T-cell (primary cell): ENCODE data around the gene TUBGCP5. TPM values are rescaled to one million over a fixed set of nuclear protein-coding genes. Genes with fewer than 3 reads are reported as not detected.
"Not testable (repeated sequence)": the region's sequence is repeated elsewhere in the genome, so short reads cannot be mapped to it uniquely, and the experiment has no call there.

ENCODE experiments used
- ATAC-seq, 4 experiments: fragments of 200-7000 bp in 3 of 4; fragments of 150-1000 bp in 1 of 4; cut with Tn5 transposase; replicated peaks in 1 of 4; 1 replicate in 3 of 4; 2 replicates in 1 of 4; pipeline ENCODE4 v1.10.0; 2021; ENCODE audit warnings: moderate library complexity in 3 of 4, mild to moderate bottlenecking in 2 of 4, moderate number of reproducible peaks in 1 of 4
- CTCF ChIA-PET, 2 donors: fragments of 300-600 bp; sonication (Branson Sonifier 250); formaldehyde crosslinking; loops; one replicate each; lab custom pipeline; 2022; ENCODE audit warnings: antibody characterized with exemption in 2 of 2; lab: Charles Lee
- POLR2A ChIA-PET, 2 donors: fragments of 300-600 bp; sonication (Branson Sonifier 250); formaldehyde crosslinking; loops; one replicate each; lab custom pipeline; 2022; ENCODE audit warnings: antibody characterized with exemption in 2 of 2; lab: Charles Lee
- DNase-seq, 35 experiments: peaks; one replicate each; pipeline versions ENCODE4 v3.0.0 to v3.0.0-alpha.2; 2013 to 2023
- H3K27ac ChIP-seq: one replicate; pipeline ENCODE4 v1.5.1; 2013; ENCODE audit warnings: low read length
- H3K27me3 ChIP-seq, 2 experiments: replicated peaks in 1 of 2; 1 replicate in 1 of 2; 2 replicates in 1 of 2; pipeline versions ENCODE4 v1.6.1 to v1.7.0; 2013; ENCODE audit warnings: low read length in 1 of 2, mixed read lengths in 1 of 2; ENCODE audit not compliant: control insufficient read depth in 2 of 2, insufficient read depth in 2 of 2; ENCODE audit errors: extremely low read depth in 1 of 2
- H3K36me3 ChIP-seq, 2 donors: 1 replicate in 1 of 2; 2 replicates in 1 of 2; pipeline versions ENCODE4 v1.6.1 to v1.7.0; 2013; ENCODE audit warnings: low read length in 1 of 2; ENCODE audit not compliant: control insufficient read depth in 2 of 2, insufficient read depth in 1 of 2; ENCODE audit errors: extremely low read depth in 1 of 2
- H3K4me1 ChIP-seq, 2 experiments: 1 replicate in 1 of 2; 2 replicates in 1 of 2; pipeline versions ENCODE4 v1.6.1 to v1.7.0; 2013; ENCODE audit warnings: low read length in 2 of 2, mixed read lengths in 1 of 2; ENCODE audit not compliant: insufficient read depth in 2 of 2, control insufficient read depth in 1 of 2; ENCODE audit errors: extremely low read depth in 1 of 2
- H3K4me3 ChIP-seq, 2 donors: 1 replicate in 1 of 2; 2 replicates in 1 of 2; pipeline versions ENCODE4 v1.5.1 to v1.7.0; 2013; ENCODE audit warnings: mild to moderate bottlenecking in 2 of 2, low read length in 1 of 2, moderate library complexity in 1 of 2; ENCODE audit not compliant: control insufficient read depth in 1 of 2; ENCODE audit errors: extremely low read depth in 1 of 2
- H3K9me3 ChIP-seq: 2 replicates; pipeline ENCODE4 v1.7.0; 2013
- H3K27ac Mint-ChIP-seq, 2 donors: one replicate each; pipeline ENCODE4 v1.8.0; 2020 to 2021; ENCODE audit warnings: mild to moderate bottlenecking in 2 of 2, mixed read lengths in 2 of 2
- H3K27me3 Mint-ChIP-seq, 2 donors: one replicate each; pipeline ENCODE4 v1.8.0; 2021 to 2022; ENCODE audit warnings: mixed read lengths in 2 of 2
- H3K36me3 Mint-ChIP-seq: one replicate; pipeline ENCODE4 v1.8.0; 2021; ENCODE audit warnings: mixed read lengths
- H3K4me1 Mint-ChIP-seq, 3 donors: one replicate each; pipeline ENCODE4 v1.8.0; 2020 to 2022; ENCODE audit warnings: mixed read lengths in 3 of 3, mild to moderate bottlenecking in 1 of 3
- H3K4me3 Mint-ChIP-seq, 3 donors: one replicate each; pipeline ENCODE4 v1.8.0; 2020 to 2022; ENCODE audit warnings: mild to moderate bottlenecking in 3 of 3, mixed read lengths in 3 of 3, moderate library complexity in 3 of 3
- H3K9me3 Mint-ChIP-seq, 3 donors: one replicate each; pipeline ENCODE4 v1.8.0; 2020 to 2022; ENCODE audit warnings: mixed read lengths in 3 of 3
- WGBS: methylation state at CpG from one replicate; pipeline ENCODE4 v1.1.5; 2013; ENCODE audit warnings: missing lambda C conversion rate; ENCODE audit not compliant: insufficient coverage; 5-methylcytosine and 5-hydroxymethylcytosine counted together
- total RNA-seq, 35 experiments: library from RNA in 6 of 35; stranded (reverse) in 6 of 35; fragments of 120-200 nt in 1 of 35; gene quantifications; one replicate each; pipeline versions ENCODE4 v1.2.1 to v1.2.4 and lab custom pipeline; 2013 to 2026

Gene TUBGCP5
- total RNA-seq, 5 donors from 2014 or later (not counting 1 experiment from before 2014, with no cell fraction given) = 17.1 to 23.4 (median 20.4) TPM

DNA sequence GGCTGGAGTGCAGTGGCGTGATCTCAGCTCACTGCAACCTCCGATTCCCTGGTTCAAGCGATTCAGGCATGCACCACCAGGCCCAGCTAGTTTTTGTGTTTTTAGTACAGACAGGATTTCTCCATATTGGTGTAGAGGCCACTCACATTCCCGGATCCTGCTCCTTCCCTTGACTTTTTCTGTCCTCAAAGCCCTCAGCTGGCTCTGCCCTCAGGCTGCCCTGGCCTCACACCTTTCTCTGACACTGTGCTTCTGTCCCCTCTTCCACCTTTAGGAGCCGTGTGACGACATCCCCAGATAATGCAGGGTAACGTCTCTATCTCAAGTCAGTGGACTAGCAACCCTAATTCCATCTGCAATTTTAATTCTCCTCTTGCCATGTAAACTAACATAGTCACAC is 50.6 kb downstream of the TUBGCP5 start:
- CTCF ChIA-PET = no interaction called here
- Mint-ChIP-seq H3K4me1 (no peaks in the 10 kb centered on the region), H3K27me3 (no peaks in the 10 kb centered on the region), H3K27ac (no peak overlapping the region), H3K9me3 (no peaks in the 10 kb centered on the region), H3K4me3 (no peak overlapping the region), H3K36me3 (peaks cover 7% of the 10 kb centered on the region)
- no peaks in the 10 kb centered on the region for H3K27me3 ChIP-seq
- POLR2A ChIA-PET = no interaction called here
- 98% methylated on average over 5 of the region's 7 CpGs for WGBS
- no peaks in the 10 kb centered on the region for H3K9me3 ChIP-seq
- peaks cover under 1 to 5% of the 10 kb centered on the region in 2 donors for H3K36me3 ChIP-seq
- no peak overlapping the region for H3K27ac ChIP-seq
- no peak for ATAC-seq
- H3K4me3 ChIP-seq = no peak overlapping the region
- H3K4me1 ChIP-seq = no peaks in the 10 kb centered on the region
- no peak for DNase-seq

DNA sequence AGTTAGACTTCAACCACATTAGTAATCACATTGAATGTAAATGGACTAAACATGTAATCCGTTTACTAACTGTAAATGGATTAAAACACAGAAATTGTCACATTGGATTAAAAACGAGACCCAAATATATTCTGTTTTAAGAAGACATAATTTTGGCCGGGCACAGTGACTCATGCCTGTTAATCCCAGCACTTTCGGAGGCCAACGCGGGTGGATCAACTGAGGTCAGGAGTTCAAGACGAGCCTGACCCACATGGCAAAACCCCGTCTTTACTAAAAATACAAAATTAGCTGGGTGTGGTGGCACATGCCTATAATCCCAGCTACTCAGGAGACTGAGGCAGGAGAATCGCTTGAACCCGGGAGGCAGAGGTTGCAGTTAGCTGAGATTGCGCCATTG is 57.4 kb downstream of the TUBGCP5 start:
- H3K4me3 ChIP-seq, CTCF ChIA-PET, H3K9me3 ChIP-seq, H3K4me3 Mint-ChIP-seq, H3K27ac Mint-ChIP-seq, H3K9me3 Mint-ChIP-seq, ATAC-seq, H3K27ac ChIP-seq, DNase-seq, H3K36me3 Mint-ChIP-seq, POLR2A ChIA-PET, H3K36me3 ChIP-seq: not testable (repeated sequence)
- 93% methylated on average over 6 of the region's 11 CpGs for WGBS
- Histone ChIP-seq H3K27me3 (peaks cover 0 to 26% of the 10 kb centered on the region in 2 experiments), H3K4me1 (peaks cover 3 to 16% of the 10 kb centered on the region in 2 experiments)
- Mint-ChIP-seq H3K4me1 (peaks cover 13 to 16% (median 15%) of the 10 kb centered on the region in 3 donors), H3K27me3 (peaks cover 10 to 18% of the 10 kb centered on the region in 2 donors)

DNA sequence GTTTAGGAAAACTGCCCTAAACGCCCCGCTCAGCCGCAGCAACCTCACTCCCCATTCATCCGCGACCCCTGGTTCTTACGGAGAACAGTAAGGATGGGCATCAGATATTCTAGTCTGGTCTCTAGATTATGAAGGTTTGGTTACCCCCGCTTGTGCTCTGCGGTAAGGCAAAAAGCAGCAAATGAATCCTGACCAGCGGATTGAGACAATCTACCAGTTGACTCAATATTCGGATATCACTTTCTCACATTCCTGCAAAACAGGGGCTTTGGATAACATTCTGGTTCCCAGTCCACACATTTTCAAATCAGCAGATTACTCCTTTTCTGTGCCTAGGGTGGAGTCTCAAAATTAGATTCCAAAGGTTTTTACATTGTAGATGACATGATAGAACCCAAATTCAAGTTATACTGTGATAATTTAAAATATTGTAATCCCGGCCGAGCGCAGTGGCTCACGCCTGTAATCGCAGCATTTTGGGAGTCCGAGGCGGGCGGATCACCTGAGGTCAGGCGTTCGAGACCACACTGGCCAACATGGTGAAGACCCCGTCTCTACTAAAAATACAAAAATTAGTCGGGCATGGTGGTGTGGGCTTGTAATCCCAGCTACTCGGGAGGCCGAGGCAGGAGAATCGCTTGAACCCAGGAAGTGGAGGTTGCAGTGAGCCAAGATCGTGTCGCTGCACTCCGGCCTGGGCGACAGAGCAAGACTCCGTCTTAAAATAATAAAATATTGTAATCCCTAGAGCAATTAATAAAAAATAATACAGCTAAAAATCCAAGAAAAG is 58.1 kb downstream of the TUBGCP5 start:
- POLR2A ChIA-PET = no interaction called here
- H3K9me3 Mint-ChIP-seq = no peaks in the 10 kb centered on the region
- no peak for ATAC-seq
- CTCF ChIA-PET = no interaction called here
- H3K9me3 ChIP-seq = no peaks in the 10 kb centered on the region
- peaks cover 0 to 26% of the 10 kb centered on the region in 2 experiments for H3K27me3 ChIP-seq
- 92% methylated on average over 12 of the region's 30 CpGs for WGBS
- no peaks in the 10 kb centered on the region for H3K36me3 ChIP-seq
- peaks cover 13 to 16% (median 15%) of the 10 kb centered on the region in 3 donors for H3K4me1 Mint-ChIP-seq
- H3K4me1 ChIP-seq = peaks cover 3 to 16% of the 10 kb centered on the region in 2 experiments
- H3K4me3 Mint-ChIP-seq = peak overlapping the region; percentile 67 to 73 (median 72)
- no peak overlapping the region for H3K27ac ChIP-seq
- H3K36me3 Mint-ChIP-seq = no peaks in the 10 kb centered on the region
- no peak for DNase-seq
- H3K27me3 Mint-ChIP-seq = peaks cover 10 to 18% of the 10 kb centered on the region in 2 donors
- H3K4me3 ChIP-seq = peak overlapping the region; percentile 47 to 72
- no peak overlapping the region for H3K27ac Mint-ChIP-seq

DNA sequence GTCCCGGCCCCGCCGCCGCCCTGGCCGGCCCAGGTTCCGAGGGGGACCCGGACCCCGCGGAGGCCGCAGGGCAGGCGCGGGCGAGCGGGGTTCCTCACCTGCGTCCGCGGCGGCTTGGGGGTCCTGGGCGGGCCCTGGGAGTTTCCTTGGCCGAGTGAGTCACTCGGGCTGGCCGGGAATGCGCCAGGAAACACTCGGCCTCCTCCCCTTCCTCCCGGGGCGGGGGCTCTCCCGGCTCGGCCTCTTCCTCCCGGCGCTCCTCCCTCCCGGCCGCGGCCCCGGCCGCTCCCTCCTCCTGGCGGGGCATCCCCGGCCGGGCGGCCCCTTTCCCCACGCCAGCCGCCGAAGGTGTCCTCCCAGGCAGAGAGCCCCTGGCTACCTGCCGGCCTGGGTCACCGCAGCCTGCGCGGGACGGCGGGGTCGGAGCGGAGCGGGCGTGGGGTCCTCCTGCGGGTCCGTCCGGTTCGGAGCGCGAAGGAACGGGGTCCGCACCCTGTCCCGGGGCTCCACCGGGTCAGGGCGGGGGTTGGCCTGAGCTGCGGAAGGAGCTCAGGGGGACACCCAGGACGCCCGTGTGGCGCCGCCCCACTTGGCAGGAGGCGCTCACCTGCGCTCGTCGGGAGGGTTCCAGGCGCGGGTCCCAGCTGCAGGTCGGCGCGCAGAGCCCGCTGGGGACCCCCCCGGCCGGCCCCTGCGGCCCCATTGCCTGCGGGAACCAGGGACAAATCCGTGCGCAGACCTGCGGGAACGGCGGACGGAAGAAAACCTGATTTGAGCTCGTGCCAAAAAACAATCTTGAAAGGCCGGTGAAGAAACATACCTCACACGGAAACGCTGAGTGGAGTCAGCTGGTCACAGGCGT is 58.9 kb downstream of the TUBGCP5 start, which contains the start of gene CYFIP1:
Gene CYFIP1 (minus strand): TSS at position 180 of the 862 bp plus-strand sequence. CDS start 33,083 bp downstream, outside the sequence.
- ChIA-PET CTCF (no interaction called here), POLR2A (no interaction called here)
- H3K27ac ChIP-seq = no peak within 1 kb of the TSS
- 1% methylated on average over 84 of the region's 93 CpGs for WGBS
- no peaks in the 10 kb centered on the region for H3K9me3 ChIP-seq
- Mint-ChIP-seq H3K9me3 (no peaks in the 10 kb centered on the region), H3K27me3 (peaks cover 10 to 18% of the 10 kb centered on the region in 2 donors), H3K4me3 (peak within 1 kb of the TSS; percentile 83 to 93 (median 89)), H3K4me1 (peaks cover 13 to 16% (median 15%) of the 10 kb centered on the region in 3 donors), H3K27ac (no peak within 1 kb of the TSS), H3K36me3 (no peaks in the 10 kb centered on the region)
- peak within 1 kb of the TSS; percentile 58 to 95 for H3K4me3 ChIP-seq
- DNase-seq (peak in 4 of 35 experiments; percentile 4 to 9 (median 6)), ATAC-seq (peak; percentile 29 to 48 (median 40))
- peaks cover 3 to 16% of the 10 kb centered on the region in 2 experiments for H3K4me1 ChIP-seq
- no peaks in the 10 kb centered on the region for H3K36me3 ChIP-seq
- peaks cover 0 to 26% of the 10 kb centered on the region in 2 experiments for H3K27me3 ChIP-seq

DNA sequence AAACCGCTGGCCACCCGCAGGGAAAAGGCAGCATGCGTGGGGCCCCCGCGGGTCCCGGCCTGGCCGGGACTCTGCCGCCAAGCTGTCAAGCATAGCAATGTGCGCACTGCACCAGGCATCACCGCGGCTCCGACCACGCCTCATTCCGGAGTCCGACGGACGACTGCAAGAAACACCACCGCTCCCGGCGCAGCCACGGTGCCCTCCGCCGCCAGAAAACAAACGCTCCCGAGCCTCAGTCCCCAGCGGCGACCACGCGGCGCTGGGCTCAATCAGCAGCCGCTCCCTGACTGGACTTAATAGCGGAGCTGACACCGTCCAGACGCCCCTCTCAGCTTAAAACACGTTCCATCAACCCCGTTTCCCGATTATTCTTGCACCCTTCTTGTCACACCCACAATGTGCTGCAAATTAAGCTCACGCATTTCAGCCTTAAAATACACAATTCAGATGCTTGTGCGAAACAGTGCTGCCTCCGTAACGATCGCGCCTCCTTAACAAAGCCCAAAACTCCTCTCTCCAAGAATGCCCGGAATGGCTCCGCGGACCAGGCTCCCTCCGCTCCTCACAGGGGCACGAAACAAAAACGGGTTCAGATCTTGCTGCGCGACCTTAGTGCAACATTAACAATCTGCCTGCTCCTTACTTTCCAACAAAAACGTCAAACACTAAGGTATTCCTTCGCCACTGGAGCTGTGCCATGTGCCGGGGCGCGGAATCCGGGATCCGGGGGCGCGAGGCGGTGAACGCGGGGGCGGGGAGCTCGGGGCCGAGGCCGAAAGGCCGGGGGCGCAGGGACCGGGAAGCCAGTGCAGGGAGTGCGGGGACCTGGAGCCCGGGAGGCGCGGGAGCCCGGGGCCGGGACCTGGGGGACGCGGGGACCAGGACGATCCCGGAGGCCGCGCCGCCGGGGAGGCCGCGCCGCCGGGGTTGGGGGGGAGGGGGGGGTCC is 59.9 kb downstream of the TUBGCP5 start:
- Mint-ChIP-seq H3K27me3 (peaks cover 10 to 18% of the 10 kb centered on the region in 2 donors), H3K4me1 (peaks cover 15 to 16% (median 15%) of the 10 kb centered on the region in 3 donors), H3K36me3 (no peaks in the 10 kb centered on the region), H3K27ac (no peak overlapping the region), H3K9me3 (no peaks in the 10 kb centered on the region), H3K4me3 (peak overlapping the region; percentile 83 to 93 (median 89))
- CTCF ChIA-PET = interaction anchor here in 1 of 2 donors (0.6 kb wide), 1 partner anchor 12 kb away, joined by 3 read pairs; no protein-coding TSS in a partner anchor
- ATAC-seq (peak; percentile 45 to 67 (median 59)), DNase-seq (peak in 8 of 35 experiments; percentile 4 to 25 (median 19))
- no peaks in the 10 kb centered on the region for H3K36me3 ChIP-seq
- H3K9me3 ChIP-seq = no peaks in the 10 kb centered on the region
- 1% methylated on average over 78 of the region's 88 CpGs for WGBS
- H3K4me1 ChIP-seq = peaks cover 3 to 16% of the 10 kb centered on the region in 2 experiments
- POLR2A ChIA-PET = no interaction called here
- H3K4me3 ChIP-seq = peak overlapping the region; percentile 58 to 95
- H3K27ac ChIP-seq = no peak overlapping the region
- peaks cover 0 to 26% of the 10 kb centered on the region in 2 experiments for H3K27me3 ChIP-seq
